Measurements from ENCODE around the gene GLG1.
"Not testable (repeated sequence)": the region's sequence is repeated elsewhere in the genome, so short reads cannot be mapped to it uniquely, and the experiment has no call there.

Gene GLG1

GRCh38 chr16:74413485-74413884, 193.4 kb downstream of the GLG1 start:
- not testable (repeated sequence) for DNase-seq (ENCODE audit: extremely low read depth in 1 of 2, low read depth in 1 of 2)

- DNase-seq (ENCODE audit: extremely low read depth in 1 of 2, low read depth in 1 of 2): not testable (repeated sequence)
Observed at GRCh38 chr16:74412775-74413390, 194.0 kb downstream of the GLG1 start.

GRCh38 chr16:74412138-74412774, 194.7 kb downstream of the GLG1 start:
- not testable (repeated sequence) for DNase-seq (ENCODE audit: extremely low read depth in 1 of 2, low read depth in 1 of 2)

GRCh38 chr16:74410981-74411380, 195.9 kb downstream of the GLG1 start:
- DNase-seq (ENCODE audit: extremely low read depth in 1 of 2, low read depth in 1 of 2): not testable (repeated sequence)

- not testable (repeated sequence) for DNase-seq (ENCODE audit: extremely low read depth in 1 of 2, low read depth in 1 of 2)
Observed at GRCh38 chr16:74410057-74410957, 196.6 kb downstream of the GLG1 start.

- DNase-seq (ENCODE audit: extremely low read depth in 1 of 2, low read depth in 1 of 2): not testable (repeated sequence)
Observed at GRCh38 chr16:74409185-74409981, 197.5 kb downstream of the GLG1 start.

GRCh38 chr16:74407362-74407705, 199.6 kb downstream of the GLG1 start:
- DNase-seq (ENCODE audit: extremely low read depth in 1 of 2, low read depth in 1 of 2): not testable (repeated sequence)

GRCh38 chr16:74406600-74407361, 200.1 kb downstream of the GLG1 start:
- not testable (repeated sequence) for DNase-seq (ENCODE audit: extremely low read depth in 1 of 2, low read depth in 1 of 2)

GRCh38 chr16:74404148-74404933, 202.6 kb downstream of the GLG1 start:
- DNase-seq (ENCODE audit: extremely low read depth in 1 of 2, low read depth in 1 of 2): not testable (repeated sequence)

- not testable (repeated sequence) for DNase-seq (ENCODE audit: extremely low read depth in 1 of 2, low read depth in 1 of 2)
Observed at GRCh38 chr16:74400238-74400637, 206.7 kb downstream of the GLG1 start.

GRCh38 chr16:74398212-74398895, 208.6 kb downstream of the GLG1 start:
- DNase-seq (ENCODE audit: extremely low read depth in 1 of 2, low read depth in 1 of 2): not testable (repeated sequence)
